ENCODE measurements around the gene CHD2.
A peak's percentile ranks its signal among the peaks of the same experiment; 100 is the strongest.

Gene CHD2

GRCh38 chr15:93063262-93063671 lies 163.1 kb downstream of the CHD2 start:
- no peaks in the 10 kb centered on the region for H3K36me3 ChIP-seq (ENCODE audit: control insufficient read depth in 2 of 2, insufficient read depth in 2 of 2, low read length in 2 of 2)
- H3K4me3 ChIP-seq (ENCODE audit: low read length in 2 of 2): no peak overlapping the region

GRCh38 chr15:93063796-93064690 lies 163.9 kb downstream of the CHD2 start:
- Histone ChIP-seq H3K27ac (ENCODE audit: low read depth in 2 of 2, low read length in 2 of 2) (no peak overlapping the region), H3K9ac (ENCODE audit: low read depth in 1 of 2, low read length in 2 of 2) (no peak overlapping the region)

More at GRCh38 chr15:93063262-93063671, 163.1 kb downstream of the CHD2 start:
- H3K9me3 ChIP-seq (ENCODE audit: control insufficient read depth in 2 of 2, low read length in 2 of 2): no peaks in the 10 kb centered on the region
- no peaks in the 10 kb centered on the region for H3K27me3 ChIP-seq (ENCODE audit: control insufficient read depth in 2 of 2, insufficient read depth in 2 of 2, low read length in 2 of 2)
- peak overlapping the region in 1 of 2 donors; percentile 23 for H3K27ac ChIP-seq (ENCODE audit: low read depth in 2 of 2, low read length in 2 of 2)
- peaks cover 0 to 2% of the 10 kb centered on the region in 2 donors for H3K4me1 ChIP-seq (ENCODE audit: control insufficient read depth in 2 of 2, insufficient read depth in 2 of 2, low read length in 2 of 2)
- H3K9ac ChIP-seq (ENCODE audit: low read depth in 1 of 2, low read length in 2 of 2): no peak overlapping the region

GRCh38 chr15:93065641-93066045 lies 165.5 kb downstream of the CHD2 start:
- Histone ChIP-seq H3K27me3 (ENCODE audit: control insufficient read depth in 2 of 2, insufficient read depth in 2 of 2, low read length in 2 of 2) (no peaks in the 10 kb centered on the region), H3K4me3 (ENCODE audit: low read length in 2 of 2) (no peak overlapping the region), H3K9ac (ENCODE audit: low read depth in 1 of 2, low read length in 2 of 2) (no peak overlapping the region), H3K36me3 (ENCODE audit: control insufficient read depth in 2 of 2, insufficient read depth in 2 of 2, low read length in 2 of 2) (no peaks in the 10 kb centered on the region), H3K9me3 (ENCODE audit: control insufficient read depth in 2 of 2, low read length in 2 of 2) (no peaks in the 10 kb centered on the region), H3K4me1 (ENCODE audit: control insufficient read depth in 2 of 2, insufficient read depth in 2 of 2, low read length in 2 of 2) (peaks cover 2% of the 10 kb centered on the region in 2 donors), H3K27ac (ENCODE audit: low read depth in 2 of 2, low read length in 2 of 2) (peak overlapping the region in 1 of 2 donors; percentile 27)

More at GRCh38 chr15:93063796-93064690, 163.9 kb downstream of the CHD2 start:
- Histone ChIP-seq H3K36me3 (ENCODE audit: control insufficient read depth in 2 of 2, insufficient read depth in 2 of 2, low read length in 2 of 2) (no peaks in the 10 kb centered on the region), H3K4me3 (ENCODE audit: low read length in 2 of 2) (no peak overlapping the region), H3K9me3 (ENCODE audit: control insufficient read depth in 2 of 2, low read length in 2 of 2) (no peaks in the 10 kb centered on the region), H3K27me3 (ENCODE audit: control insufficient read depth in 2 of 2, insufficient read depth in 2 of 2, low read length in 2 of 2) (no peaks in the 10 kb centered on the region), H3K4me1 (ENCODE audit: control insufficient read depth in 2 of 2, insufficient read depth in 2 of 2, low read length in 2 of 2) (peaks cover 0 to 2% of the 10 kb centered on the region in 2 donors)

GRCh38 chr15:93066224-93066681 lies 166.1 kb downstream of the CHD2 start:
- Histone ChIP-seq H3K9me3 (ENCODE audit: control insufficient read depth in 2 of 2, low read length in 2 of 2) (no peaks in the 10 kb centered on the region), H3K4me3 (ENCODE audit: low read length in 2 of 2) (no peak overlapping the region), H3K27me3 (ENCODE audit: control insufficient read depth in 2 of 2, insufficient read depth in 2 of 2, low read length in 2 of 2) (peaks cover under 1 to 2% of the 10 kb centered on the region in 2 donors), H3K4me1 (ENCODE audit: control insufficient read depth in 2 of 2, insufficient read depth in 2 of 2, low read length in 2 of 2) (peaks cover 2% of the 10 kb centered on the region in 2 donors), H3K9ac (ENCODE audit: low read depth in 1 of 2, low read length in 2 of 2) (no peak overlapping the region), H3K27ac (ENCODE audit: low read depth in 2 of 2, low read length in 2 of 2) (no peak overlapping the region), H3K36me3 (ENCODE audit: control insufficient read depth in 2 of 2, insufficient read depth in 2 of 2, low read length in 2 of 2) (no peaks in the 10 kb centered on the region)

DNA sequence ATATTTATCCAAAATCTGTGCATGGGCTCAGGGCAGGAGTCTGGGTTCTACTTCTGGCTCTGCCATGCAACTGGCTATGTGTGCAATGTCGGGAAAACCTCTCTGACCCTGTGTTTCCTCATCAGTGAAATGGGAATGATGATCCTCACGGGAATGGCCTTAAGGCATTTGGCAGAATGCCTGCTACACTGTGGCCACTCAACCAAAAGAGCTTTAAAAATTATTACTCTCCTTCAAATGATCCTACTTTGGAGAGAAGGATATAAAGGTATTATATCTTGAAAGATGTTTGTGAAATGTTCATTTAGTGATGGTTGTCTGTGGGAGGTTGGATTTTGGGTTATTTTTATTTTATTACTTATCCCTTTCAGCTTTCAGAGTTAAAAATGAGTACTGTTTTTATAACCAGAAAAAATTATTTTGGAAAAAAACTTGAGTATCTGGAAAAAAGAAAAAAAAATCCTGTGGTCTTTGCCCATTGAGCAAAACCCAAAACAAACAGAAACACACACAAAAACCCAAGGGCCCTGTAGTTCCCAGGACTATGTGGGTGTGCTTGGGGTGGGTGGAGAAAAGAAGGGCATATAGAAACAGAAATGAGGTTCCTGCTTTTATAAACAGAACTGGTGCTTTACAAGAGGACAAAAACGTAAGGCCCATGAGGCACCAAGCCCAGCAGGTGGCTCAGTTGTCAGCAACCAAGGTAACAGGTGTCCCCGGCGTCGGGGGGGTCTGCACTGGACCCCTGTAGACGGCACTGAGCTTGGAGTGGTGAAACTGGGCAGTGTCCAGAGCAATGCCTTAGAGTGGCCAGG lies 166.9 kb downstream of the CHD2 start:
- Histone ChIP-seq H3K9ac (ENCODE audit: low read depth in 1 of 2, low read length in 2 of 2) (no peak overlapping the region), H3K27ac (ENCODE audit: low read depth in 2 of 2, low read length in 2 of 2) (no peak overlapping the region), H3K9me3 (ENCODE audit: control insufficient read depth in 2 of 2, low read length in 2 of 2) (no peaks in the 10 kb centered on the region), H3K4me3 (ENCODE audit: low read length in 2 of 2) (no peak overlapping the region), H3K27me3 (ENCODE audit: control insufficient read depth in 2 of 2, insufficient read depth in 2 of 2, low read length in 2 of 2) (peaks cover 7 to 10% of the 10 kb centered on the region in 2 donors), H3K36me3 (ENCODE audit: control insufficient read depth in 2 of 2, insufficient read depth in 2 of 2, low read length in 2 of 2) (no peaks in the 10 kb centered on the region), H3K4me1 (ENCODE audit: control insufficient read depth in 2 of 2, insufficient read depth in 2 of 2, low read length in 2 of 2) (peaks cover 0 to 2% of the 10 kb centered on the region in 2 donors)

- Histone ChIP-seq H3K9ac (ENCODE audit: low read depth in 1 of 2, low read length in 2 of 2) (no peak overlapping the region), H3K9me3 (ENCODE audit: control insufficient read depth in 2 of 2, low read length in 2 of 2) (no peaks in the 10 kb centered on the region), H3K27ac (ENCODE audit: low read depth in 2 of 2, low read length in 2 of 2) (no peak overlapping the region), H3K4me1 (ENCODE audit: control insufficient read depth in 2 of 2, insufficient read depth in 2 of 2, low read length in 2 of 2) (peaks cover 2% of the 10 kb centered on the region in 2 donors), H3K36me3 (ENCODE audit: control insufficient read depth in 2 of 2, insufficient read depth in 2 of 2, low read length in 2 of 2) (no peaks in the 10 kb centered on the region), H3K27me3 (ENCODE audit: control insufficient read depth in 2 of 2, insufficient read depth in 2 of 2, low read length in 2 of 2) (peaks cover 12 to 16% of the 10 kb centered on the region in 2 donors), H3K4me3 (ENCODE audit: low read length in 2 of 2) (no peak overlapping the region)
Observed at GRCh38 chr15:93067649-93068085, 167.5 kb downstream of the CHD2 start.

GRCh38 chr15:93068581-93069199 lies 168.6 kb downstream of the CHD2 start:
- Histone ChIP-seq H3K4me3 (ENCODE audit: low read length in 2 of 2) (no peak overlapping the region), H3K27ac (ENCODE audit: low read depth in 2 of 2, low read length in 2 of 2) (no peak overlapping the region), H3K9ac (ENCODE audit: low read depth in 1 of 2, low read length in 2 of 2) (no peak overlapping the region), H3K36me3 (ENCODE audit: control insufficient read depth in 2 of 2, insufficient read depth in 2 of 2, low read length in 2 of 2) (no peaks in the 10 kb centered on the region), H3K4me1 (ENCODE audit: control insufficient read depth in 2 of 2, insufficient read depth in 2 of 2, low read length in 2 of 2) (peaks cover 2% of the 10 kb centered on the region in 2 donors), H3K27me3 (ENCODE audit: control insufficient read depth in 2 of 2, insufficient read depth in 2 of 2, low read length in 2 of 2) (peaks cover 17 to 24% of the 10 kb centered on the region in 2 donors), H3K9me3 (ENCODE audit: control insufficient read depth in 2 of 2, low read length in 2 of 2) (no peaks in the 10 kb centered on the region)

- Histone ChIP-seq H3K27ac (ENCODE audit: low read depth in 2 of 2, low read length in 2 of 2) (no peak overlapping the region), H3K27me3 (ENCODE audit: control insufficient read depth in 2 of 2, insufficient read depth in 2 of 2, low read length in 2 of 2) (peaks cover 18 to 27% of the 10 kb centered on the region in 2 donors)
Observed at GRCh38 chr15:93070132-93070531, 170.0 kb downstream of the CHD2 start.

GRCh38 chr15:93070551-93071296 lies 170.6 kb downstream of the CHD2 start:
- Histone ChIP-seq H3K36me3 (ENCODE audit: control insufficient read depth in 2 of 2, insufficient read depth in 2 of 2, low read length in 2 of 2) (no peaks in the 10 kb centered on the region), H3K4me3 (ENCODE audit: low read length in 2 of 2) (peak overlapping the region; percentile 50 to 58), H3K27me3 (ENCODE audit: control insufficient read depth in 2 of 2, insufficient read depth in 2 of 2, low read length in 2 of 2) (peaks cover 18 to 27% of the 10 kb centered on the region in 2 donors), H3K9me3 (ENCODE audit: control insufficient read depth in 2 of 2, low read length in 2 of 2) (no peaks in the 10 kb centered on the region), H3K27ac (ENCODE audit: low read depth in 2 of 2, low read length in 2 of 2) (no peak overlapping the region), H3K4me1 (ENCODE audit: control insufficient read depth in 2 of 2, insufficient read depth in 2 of 2, low read length in 2 of 2) (peaks cover 2% of the 10 kb centered on the region in 2 donors), H3K9ac (ENCODE audit: low read depth in 1 of 2, low read length in 2 of 2) (no peak overlapping the region)

More at GRCh38 chr15:93070132-93070531, 170.0 kb downstream of the CHD2 start:
- H3K36me3 ChIP-seq (ENCODE audit: control insufficient read depth in 2 of 2, insufficient read depth in 2 of 2, low read length in 2 of 2): no peaks in the 10 kb centered on the region
- peak overlapping the region in 1 of 2 donors; percentile 45 for H3K4me3 ChIP-seq (ENCODE audit: low read length in 2 of 2)
- H3K9ac ChIP-seq (ENCODE audit: low read depth in 1 of 2, low read length in 2 of 2): no peak overlapping the region
- no peaks in the 10 kb centered on the region for H3K9me3 ChIP-seq (ENCODE audit: control insufficient read depth in 2 of 2, low read length in 2 of 2)
- peaks cover 2% of the 10 kb centered on the region in 2 donors for H3K4me1 ChIP-seq (ENCODE audit: control insufficient read depth in 2 of 2, insufficient read depth in 2 of 2, low read length in 2 of 2)
